Spleen (tissue), 7 donors: ENCODE data around the gene PSMG4.

Experiments used
- POLR2A ChIP-seq, 3 donors: fragments of 450-650 bp; IDR thresholded peaks; one replicate each; pipeline ENCODE4 v1.5.1; 2017; ENCODE audit warnings: antibody characterized with exemption in 3 of 3, mild to moderate bottlenecking in 1 of 3
- TF ChIP-seq, protein P1 (sequence below), 11 experiments: fragments of 200-600 bp in 7 of 11; fragments of 450-650 bp in 4 of 11; sonication (generic) in 4 of 11; IDR thresholded peaks in 8 of 11; conservative IDR thresholded peaks in 3 of 11; 1 replicate in 7 of 11; 2 replicates in 4 of 11; pipeline versions ENCODE4 v1.4.0 to v1.8.0; 2016 to 2021; ENCODE audit warnings: antibody characterized with exemption in 11 of 11, inconsistent platforms in 4 of 11, mild to moderate bottlenecking in 1 of 11
- donor health status: DM: no; HTN: no; CAD: no; lungs with moderate emphysema.
- donor health status: DM: no; HTN: no; CAD: no.
- donor health status: DM: no; HTN: no; CAD: no.

DNA sequence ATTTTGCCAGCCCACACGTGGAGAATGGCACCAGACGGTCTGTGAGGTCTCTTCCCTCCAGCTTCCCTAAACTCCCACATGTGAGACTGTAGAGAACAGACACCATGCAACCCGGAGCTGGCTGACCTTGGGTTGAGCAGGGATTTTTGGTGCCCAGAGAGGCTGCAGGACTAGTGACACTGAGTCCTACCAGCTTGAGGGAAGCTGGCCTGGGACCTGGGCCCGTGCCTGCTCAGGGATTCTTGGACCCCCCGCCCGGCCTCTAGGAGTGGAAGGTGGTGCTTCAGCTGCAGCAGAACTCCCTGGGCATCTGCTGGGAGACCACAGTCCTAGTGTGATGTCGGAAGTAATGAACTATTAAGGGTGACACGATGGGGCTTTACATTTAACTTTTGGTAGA is 3.2 kb downstream of the PSMG4 start:
- no peak for TF ChIP-seq POLR2A (IDR thresholded peaks at IDR 0.05)
- TF ChIP-seq, protein P1, sequence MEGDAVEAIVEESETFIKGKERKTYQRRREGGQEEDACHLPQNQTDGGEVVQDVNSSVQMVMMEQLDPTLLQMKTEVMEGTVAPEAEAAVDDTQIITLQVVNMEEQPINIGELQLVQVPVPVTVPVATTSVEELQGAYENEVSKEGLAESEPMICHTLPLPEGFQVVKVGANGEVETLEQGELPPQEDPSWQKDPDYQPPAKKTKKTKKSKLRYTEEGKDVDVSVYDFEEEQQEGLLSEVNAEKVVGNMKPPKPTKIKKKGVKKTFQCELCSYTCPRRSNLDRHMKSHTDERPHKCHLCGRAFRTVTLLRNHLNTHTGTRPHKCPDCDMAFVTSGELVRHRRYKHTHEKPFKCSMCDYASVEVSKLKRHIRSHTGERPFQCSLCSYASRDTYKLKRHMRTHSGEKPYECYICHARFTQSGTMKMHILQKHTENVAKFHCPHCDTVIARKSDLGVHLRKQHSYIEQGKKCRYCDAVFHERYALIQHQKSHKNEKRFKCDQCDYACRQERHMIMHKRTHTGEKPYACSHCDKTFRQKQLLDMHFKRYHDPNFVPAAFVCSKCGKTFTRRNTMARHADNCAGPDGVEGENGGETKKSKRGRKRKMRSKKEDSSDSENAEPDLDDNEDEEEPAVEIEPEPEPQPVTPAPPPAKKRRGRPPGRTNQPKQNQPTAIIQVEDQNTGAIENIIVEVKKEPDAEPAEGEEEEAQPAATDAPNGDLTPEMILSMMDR (IDR thresholded peaks at IDR 0.05 in 8 of 11, conservative IDR thresholded peaks at IDR 0.05 in 3 of 11), result no peak
